KMS-11 (cell line): ENCODE measurements around the gene JAG1.

Experiments
- H2AFZ ChIP-seq: fragments of 200-600 bp; sonication (generic); 2 replicates; pipeline ENCODE4 v1.6.1; 2016; ENCODE audit warnings: antibody characterized with exemption, mixed run types, low read depth
- H3K27ac ChIP-seq: fragments of 200-600 bp; sonication (generic); 2 replicates; pipeline ENCODE4 v1.6.1; 2016; ENCODE audit warnings: mild to moderate bottlenecking, mixed run types
- H3K27me3 ChIP-seq: fragments of 200-600 bp; sonication (generic); 2 replicates; pipeline ENCODE4 v1.6.1; 2017; ENCODE audit warnings: mild to moderate bottlenecking, low read depth, mixed run types, moderate library complexity; ENCODE audit not compliant: insufficient read depth
- H3K36me3 ChIP-seq: fragments of 200-600 bp; sonication (generic); 2 replicates; pipeline ENCODE4 v1.6.1; 2017; ENCODE audit warnings: mild to moderate bottlenecking, mixed run types; ENCODE audit not compliant: insufficient read depth
- H3K4me1 ChIP-seq: fragments of 200-600 bp; sonication (generic); 2 replicates; pipeline ENCODE4 v1.6.1; 2016; ENCODE audit warnings: mild to moderate bottlenecking, low read depth, mixed run types; ENCODE audit not compliant: poor library complexity, severe bottlenecking
- H3K4me2 ChIP-seq: fragments of 200-600 bp; sonication (generic); 2 replicates; pipeline ENCODE4 v1.7.0; 2016; ENCODE audit warnings: mild to moderate bottlenecking, mixed run types
- H3K4me3 ChIP-seq: fragments of 200-600 bp; sonication (generic); IDR thresholded peaks from 2 replicates; pipeline ENCODE4 v1.6.1; 2017; ENCODE audit warnings: low read depth, low read length, mixed read lengths; ENCODE audit not compliant: insufficient read depth
- H3K79me2 ChIP-seq: fragments of 200-600 bp; sonication (generic); 2 replicates; pipeline ENCODE4 v1.6.1; 2016; ENCODE audit warnings: low read depth, mixed run types; ENCODE audit not compliant: insufficient read depth
- H3K9ac ChIP-seq: fragments of 200-600 bp; sonication (generic); 2 replicates; pipeline ENCODE4 v1.6.1; 2016; ENCODE audit warnings: mild to moderate bottlenecking, mixed run types
- H4K20me1 ChIP-seq: fragments of 200-600 bp; sonication (generic); 2 replicates; pipeline ENCODE4 v1.6.1; 2016; ENCODE audit warnings: mild to moderate bottlenecking, mixed run types; ENCODE audit not compliant: insufficient read depth
- TF ChIP-seq, protein P1 (sequence below): fragments of 200-600 bp; sonication (generic); conservative IDR thresholded peaks from 2 replicates; pipeline ENCODE4 v1.6.1; 2017; ENCODE audit warnings: low read depth, mild to moderate bottlenecking, antibody characterized with exemption, low read length, moderate library complexity, mixed read lengths

Gene JAG1

DNA sequence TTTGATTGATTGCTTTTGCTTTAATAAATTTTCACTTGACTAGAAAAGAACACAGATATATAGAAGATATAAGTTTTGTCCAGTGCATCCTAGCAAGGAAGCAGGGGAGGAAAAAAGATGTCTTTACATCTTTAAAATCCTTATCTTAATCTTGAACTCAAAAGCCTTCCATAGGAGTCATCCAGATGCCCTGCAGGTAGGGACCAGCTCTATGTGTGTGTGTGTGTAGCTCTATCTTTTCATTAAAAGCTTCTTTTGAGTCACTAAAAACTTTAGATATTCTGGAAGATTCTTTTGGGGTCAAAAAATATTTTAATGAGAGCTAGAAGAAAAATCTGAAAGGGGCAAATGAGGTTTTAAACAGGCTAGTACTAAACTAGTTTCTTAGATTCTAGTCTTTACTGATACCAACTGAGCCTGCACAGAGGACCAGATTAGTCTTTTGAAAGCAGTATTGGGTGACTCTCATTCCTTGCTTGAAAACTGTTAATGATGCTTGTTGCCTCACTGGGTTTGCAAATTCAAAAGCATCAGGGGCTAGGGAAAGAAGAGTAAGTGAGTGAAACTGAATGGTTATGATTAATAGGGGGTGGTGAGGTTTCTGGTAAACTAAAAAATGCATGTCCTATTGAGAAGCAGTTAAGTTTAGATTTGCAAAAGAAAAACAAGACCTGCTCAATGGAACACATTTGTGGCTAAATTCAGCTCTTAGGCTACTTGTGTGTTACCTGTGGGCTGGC is 40.6 kb upstream of the JAG1 start:
- H3K27me3 ChIP-seq: no peaks in the 10 kb centered on the region
- H3K4me2 ChIP-seq: no peak overlapping the region
- no peaks in the 10 kb centered on the region for H3K4me1 ChIP-seq
- no peak overlapping the region for H3K9ac ChIP-seq
- H2AFZ ChIP-seq: no peak overlapping the region
- no peaks in the 10 kb centered on the region for H3K79me2 ChIP-seq
- no peaks in the 10 kb centered on the region for H3K36me3 ChIP-seq
- H3K4me3 ChIP-seq: no peak overlapping the region
- TF ChIP-seq, protein P1, sequence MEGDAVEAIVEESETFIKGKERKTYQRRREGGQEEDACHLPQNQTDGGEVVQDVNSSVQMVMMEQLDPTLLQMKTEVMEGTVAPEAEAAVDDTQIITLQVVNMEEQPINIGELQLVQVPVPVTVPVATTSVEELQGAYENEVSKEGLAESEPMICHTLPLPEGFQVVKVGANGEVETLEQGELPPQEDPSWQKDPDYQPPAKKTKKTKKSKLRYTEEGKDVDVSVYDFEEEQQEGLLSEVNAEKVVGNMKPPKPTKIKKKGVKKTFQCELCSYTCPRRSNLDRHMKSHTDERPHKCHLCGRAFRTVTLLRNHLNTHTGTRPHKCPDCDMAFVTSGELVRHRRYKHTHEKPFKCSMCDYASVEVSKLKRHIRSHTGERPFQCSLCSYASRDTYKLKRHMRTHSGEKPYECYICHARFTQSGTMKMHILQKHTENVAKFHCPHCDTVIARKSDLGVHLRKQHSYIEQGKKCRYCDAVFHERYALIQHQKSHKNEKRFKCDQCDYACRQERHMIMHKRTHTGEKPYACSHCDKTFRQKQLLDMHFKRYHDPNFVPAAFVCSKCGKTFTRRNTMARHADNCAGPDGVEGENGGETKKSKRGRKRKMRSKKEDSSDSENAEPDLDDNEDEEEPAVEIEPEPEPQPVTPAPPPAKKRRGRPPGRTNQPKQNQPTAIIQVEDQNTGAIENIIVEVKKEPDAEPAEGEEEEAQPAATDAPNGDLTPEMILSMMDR: no peak
- no peaks in the 10 kb centered on the region for H4K20me1 ChIP-seq
- no peak overlapping the region for H3K27ac ChIP-seq

DNA sequence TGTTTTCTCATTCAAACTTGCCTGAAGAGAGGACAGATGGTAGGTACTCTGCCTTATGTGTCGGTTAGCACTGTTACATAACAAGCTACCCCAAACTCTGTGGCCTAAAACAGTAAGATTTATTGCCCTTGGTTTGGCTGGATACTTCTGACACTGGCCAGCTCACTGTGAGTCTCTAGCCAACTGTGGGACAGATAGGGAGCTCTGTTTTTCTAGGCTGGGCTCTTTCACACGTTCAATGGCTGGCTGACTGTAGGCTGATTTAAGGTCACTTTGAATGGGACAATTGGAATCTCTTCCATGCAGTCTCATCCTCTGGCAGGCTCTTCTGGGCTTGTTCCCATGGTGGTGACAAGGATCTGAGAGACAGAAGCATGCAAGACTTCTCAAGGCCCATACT is 39.4 kb upstream of the JAG1 start:
- Histone ChIP-seq H3K79me2 (no peaks in the 10 kb centered on the region), H3K27ac (no peak overlapping the region), H3K9ac (no peak overlapping the region), H3K36me3 (no peaks in the 10 kb centered on the region), H3K4me3 (no peak overlapping the region), H3K4me1 (no peaks in the 10 kb centered on the region), H4K20me1 (no peaks in the 10 kb centered on the region), H2AFZ (no peak overlapping the region), H3K4me2 (no peak overlapping the region), H3K27me3 (no peaks in the 10 kb centered on the region)
- TF ChIP-seq, protein P1: no peak

GRCh38 chr20:10711903-10712451 is 38.2 kb upstream of the JAG1 start:
- Histone ChIP-seq H3K4me2 (no peak overlapping the region), H3K9ac (no peak overlapping the region), H4K20me1 (no peaks in the 10 kb centered on the region), H3K36me3 (no peaks in the 10 kb centered on the region), H3K4me1 (no peaks in the 10 kb centered on the region), H3K79me2 (no peaks in the 10 kb centered on the region), H2AFZ (no peak overlapping the region), H3K27me3 (no peaks in the 10 kb centered on the region), H3K4me3 (no peak overlapping the region), H3K27ac (no peak overlapping the region)
- TF ChIP-seq, protein P1: no peak

- Histone ChIP-seq H3K4me1 (no peaks in the 10 kb centered on the region), H4K20me1 (no peaks in the 10 kb centered on the region), H3K27me3 (no peaks in the 10 kb centered on the region), H3K9ac (no peak overlapping the region), H3K79me2 (no peaks in the 10 kb centered on the region), H3K36me3 (no peaks in the 10 kb centered on the region), H2AFZ (no peak overlapping the region), H3K4me3 (no peak overlapping the region), H3K27ac (no peak overlapping the region), H3K4me2 (no peak overlapping the region)
- TF ChIP-seq, protein P1: no peak
Observed at GRCh38 chr20:10710991-10711775, 37.4 kb upstream of the JAG1 start.
